PC-9 (cell line): Measurements from ENCODE around the gene FCHO1. TPM values are rescaled to one million over a fixed set of nuclear protein-coding genes. Genes with fewer than 3 reads are reported as not detected.

Source experiments
- BruUV-seq: library from RNA; stranded (reverse); fragments of 400-500 nt; replicated peaks from 2 replicates; lab custom pipeline; 2021; lab: Mats Ljungman, UMichigan
- CTCF ChIA-PET: fragments of 300-600 bp; sonication (Branson Sonifier 250); formaldehyde crosslinking; loops from one replicate; lab custom pipeline; 2022; ENCODE audit warnings: antibody characterized with exemption; lab: Charles Lee
- POLR2A ChIA-PET: fragments of 300-600 bp; sonication (Branson Sonifier 250); formaldehyde crosslinking; loops from one replicate; lab custom pipeline; 2022; ENCODE audit warnings: antibody characterized with exemption; ENCODE audit not compliant: unreplicated experiment; lab: Charles Lee
- DNase-seq, 2 experiments: peaks; one replicate each; pipeline versions ENCODE4 v3.0.0 to v3.0.0-alpha.2; 2015 to 2022; ENCODE audit warnings: mixed read lengths in 1 of 2
- H2AFZ ChIP-seq: fragments of 200-600 bp; sonication (generic); 2 replicates; pipeline ENCODE4 v1.8.1; 2017; ENCODE audit warnings: antibody characterized with exemption
- H3F3A ChIP-seq: fragments of 200-600 bp; sonication (generic); 2 replicates; pipeline ENCODE4 v1.8.1; 2017; ENCODE audit warnings: antibody characterized with exemption, mild to moderate bottlenecking, low read depth; ENCODE audit not compliant: insufficient read depth
- H3K27ac ChIP-seq: fragments of 200-600 bp; sonication (generic); 2 replicates; pipeline ENCODE4 v1.6.1; 2016; ENCODE audit warnings: mixed run types
- H3K27me3 ChIP-seq: fragments of 200-600 bp; sonication (generic); 2 replicates; pipeline ENCODE4 v1.6.1; 2016; ENCODE audit warnings: low read depth, mixed run types; ENCODE audit not compliant: insufficient read depth
- H3K36me3 ChIP-seq: fragments of 200-600 bp; sonication (generic); 2 replicates; pipeline ENCODE4 v1.6.1; 2016; ENCODE audit warnings: low read depth, mixed run types
- H3K4me1 ChIP-seq: fragments of 200-600 bp; sonication (generic); replicated peaks from 2 replicates; pipeline ENCODE4 v1.6.1; 2016; ENCODE audit warnings: mixed run types; ENCODE audit not compliant: insufficient read depth
- H3K4me2 ChIP-seq: fragments of 200-600 bp; sonication (generic); 2 replicates; pipeline ENCODE4 v1.6.1; 2017; ENCODE audit warnings: mixed run types
- H3K4me3 ChIP-seq: fragments of 200-600 bp; sonication (generic); 2 replicates; pipeline ENCODE4 v1.6.1; 2016; ENCODE audit warnings: mixed run types
- H3K79me2 ChIP-seq: fragments of 200-600 bp; sonication (generic); 2 replicates; pipeline ENCODE4 v1.6.1; 2017; ENCODE audit warnings: low read depth, mixed run types
- H3K9me2 ChIP-seq: fragments of 200-600 bp; sonication (generic); 2 replicates; pipeline ENCODE4 v1.8.1; 2017; ENCODE audit warnings: mild to moderate bottlenecking; ENCODE audit not compliant: insufficient read depth
- H3K9me3 ChIP-seq: fragments of 200-600 bp; sonication (generic); 2 replicates; pipeline ENCODE4 v1.8.1; 2016; ENCODE audit warnings: low read depth; ENCODE audit not compliant: insufficient read depth
- H4K20me1 ChIP-seq: fragments of 200-600 bp; sonication (generic); 2 replicates; pipeline ENCODE4 v1.8.1; 2017; ENCODE audit not compliant: insufficient read depth
- EZH2 ChIP-seq: fragments of 200-600 bp; sonication (generic); IDR thresholded peaks from 2 replicates; pipeline ENCODE4 v1.8.0; 2017; ENCODE audit warnings: antibody characterized with exemption, low read depth
- intact Hi-C: fragments of 100-400 bp; cut with micrococcal nuclease; formaldehyde crosslinking; loops from one replicate; pipeline ENCODE4 v1.10.0; 2022; ENCODE audit not compliant: unreplicated experiment
- total RNA-seq: library from RNA; stranded (reverse); gene quantifications from 2 replicates; pipeline ENCODE4 v1.2.3, GENCODE V29; 2021
- TF ChIP-seq, protein P1 (sequence below): fragments of 200-600 bp; sonication (generic); conservative IDR thresholded peaks from 2 replicates; pipeline ENCODE4 v1.6.1; 2017; ENCODE audit warnings: mixed run types, antibody characterized with exemption, mild to moderate bottlenecking, moderate library complexity

The FCHO1 gene
- total RNA-seq, 1 experiment from 2014 or later, result 34.8 TPM

DNA sequence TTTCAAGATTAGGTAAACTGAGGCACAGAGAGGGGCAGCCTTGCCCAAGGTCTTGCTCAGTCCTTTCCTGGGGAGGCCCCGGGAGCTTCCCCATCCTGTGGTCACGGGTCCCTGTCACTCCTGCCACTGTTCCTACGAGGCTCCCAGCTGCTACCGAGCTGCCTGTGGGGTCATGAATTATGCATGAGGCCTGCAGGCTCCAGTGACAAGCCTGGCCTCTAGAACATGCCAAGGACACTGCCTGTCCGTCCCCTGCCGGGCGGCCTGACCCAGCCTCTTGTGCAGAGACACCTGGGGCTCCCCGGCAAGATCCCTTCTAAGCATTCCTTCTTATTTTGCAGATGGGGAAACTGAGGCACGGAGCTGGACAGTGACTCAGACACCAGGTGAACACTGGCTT lies 2.7 kb downstream of the FCHO1 start:
- no peak for DNase-seq
- Histone ChIP-seq H3F3A (peaks cover 36% of the 10 kb centered on the region), H3K79me2 (no peaks in the 10 kb centered on the region), H2AFZ (no peak overlapping the region), H3K9me2 (no peaks in the 10 kb centered on the region), H3K27ac (no peak overlapping the region), H3K4me2 (no peak overlapping the region), H3K4me1 (no peaks in the 10 kb centered on the region), H3K36me3 (no peaks in the 10 kb centered on the region), H3K4me3 (no peak overlapping the region), H3K27me3 (no peaks in the 10 kb centered on the region), H4K20me1 (no peaks in the 10 kb centered on the region), H3K9me3 (no peaks in the 10 kb centered on the region)
- POLR2A ChIA-PET, result no interaction called here
- intact Hi-C loops, result no loop called here
- TF ChIP-seq, protein P1, sequence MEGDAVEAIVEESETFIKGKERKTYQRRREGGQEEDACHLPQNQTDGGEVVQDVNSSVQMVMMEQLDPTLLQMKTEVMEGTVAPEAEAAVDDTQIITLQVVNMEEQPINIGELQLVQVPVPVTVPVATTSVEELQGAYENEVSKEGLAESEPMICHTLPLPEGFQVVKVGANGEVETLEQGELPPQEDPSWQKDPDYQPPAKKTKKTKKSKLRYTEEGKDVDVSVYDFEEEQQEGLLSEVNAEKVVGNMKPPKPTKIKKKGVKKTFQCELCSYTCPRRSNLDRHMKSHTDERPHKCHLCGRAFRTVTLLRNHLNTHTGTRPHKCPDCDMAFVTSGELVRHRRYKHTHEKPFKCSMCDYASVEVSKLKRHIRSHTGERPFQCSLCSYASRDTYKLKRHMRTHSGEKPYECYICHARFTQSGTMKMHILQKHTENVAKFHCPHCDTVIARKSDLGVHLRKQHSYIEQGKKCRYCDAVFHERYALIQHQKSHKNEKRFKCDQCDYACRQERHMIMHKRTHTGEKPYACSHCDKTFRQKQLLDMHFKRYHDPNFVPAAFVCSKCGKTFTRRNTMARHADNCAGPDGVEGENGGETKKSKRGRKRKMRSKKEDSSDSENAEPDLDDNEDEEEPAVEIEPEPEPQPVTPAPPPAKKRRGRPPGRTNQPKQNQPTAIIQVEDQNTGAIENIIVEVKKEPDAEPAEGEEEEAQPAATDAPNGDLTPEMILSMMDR, result no peak
- no peak for TF ChIP-seq EZH2
- CTCF ChIA-PET, result no interaction called here
- BruUV-seq, result no TSS peak

DNA sequence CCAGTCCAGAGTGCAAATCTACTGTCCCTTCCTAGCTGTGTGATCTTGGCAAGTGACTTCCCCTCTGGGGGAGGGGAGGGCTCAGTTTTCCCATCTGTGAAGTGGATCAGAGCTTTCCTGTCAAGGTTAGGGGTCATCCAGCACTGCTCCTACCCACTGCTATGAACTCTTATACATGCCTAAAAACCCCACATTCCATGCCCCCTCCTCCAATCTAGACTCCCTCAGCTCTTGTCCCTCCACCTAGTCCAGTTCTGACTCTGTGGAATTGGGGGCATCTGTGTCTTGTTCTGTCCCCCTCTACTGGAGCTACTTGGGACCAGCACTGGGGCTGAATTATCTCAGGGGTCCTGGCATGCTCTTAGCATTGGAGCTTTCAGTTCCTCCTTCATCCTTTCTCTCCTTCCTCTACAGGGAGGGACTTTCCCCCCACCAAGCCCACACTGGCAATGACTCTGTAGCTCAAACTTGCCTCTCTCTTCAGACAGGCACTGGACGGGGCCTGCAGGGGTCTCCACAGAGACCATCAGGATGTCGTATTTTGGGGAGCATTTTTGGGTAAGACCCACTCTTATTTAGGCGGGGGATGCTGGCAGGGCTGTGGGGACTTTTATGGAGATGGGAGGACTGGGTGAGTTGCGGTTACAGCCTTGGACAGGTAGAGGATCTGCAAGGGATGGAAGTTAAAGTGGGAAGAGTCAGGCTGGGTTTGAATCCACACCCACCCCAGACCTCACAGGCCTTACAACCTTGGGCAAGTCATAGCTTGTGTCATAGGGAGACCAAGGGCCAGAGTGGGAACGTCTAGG lies 3.6 kb downstream of the FCHO1 start:
- intact Hi-C loops, result no loop called here
- Histone ChIP-seq H3K36me3 (no peaks in the 10 kb centered on the region), H3K4me2 (no peak overlapping the region), H3F3A (peaks cover 30% of the 10 kb centered on the region), H4K20me1 (no peaks in the 10 kb centered on the region), H3K4me1 (no peaks in the 10 kb centered on the region), H3K79me2 (no peaks in the 10 kb centered on the region), H3K9me3 (no peaks in the 10 kb centered on the region), H3K9me2 (no peaks in the 10 kb centered on the region), H3K4me3 (no peak overlapping the region), H3K27me3 (no peaks in the 10 kb centered on the region), H2AFZ (no peak overlapping the region), H3K27ac (no peak overlapping the region)
- no TSS peak for BruUV-seq
- no peak for TF ChIP-seq EZH2
- POLR2A ChIA-PET, result no interaction called here
- CTCF ChIA-PET, result interaction anchor here (0.6 kb wide), 1 partner anchor 80 kb away, joined by 5 read pairs; no protein-coding TSS in a partner anchor
- no peak for DNase-seq

DNA sequence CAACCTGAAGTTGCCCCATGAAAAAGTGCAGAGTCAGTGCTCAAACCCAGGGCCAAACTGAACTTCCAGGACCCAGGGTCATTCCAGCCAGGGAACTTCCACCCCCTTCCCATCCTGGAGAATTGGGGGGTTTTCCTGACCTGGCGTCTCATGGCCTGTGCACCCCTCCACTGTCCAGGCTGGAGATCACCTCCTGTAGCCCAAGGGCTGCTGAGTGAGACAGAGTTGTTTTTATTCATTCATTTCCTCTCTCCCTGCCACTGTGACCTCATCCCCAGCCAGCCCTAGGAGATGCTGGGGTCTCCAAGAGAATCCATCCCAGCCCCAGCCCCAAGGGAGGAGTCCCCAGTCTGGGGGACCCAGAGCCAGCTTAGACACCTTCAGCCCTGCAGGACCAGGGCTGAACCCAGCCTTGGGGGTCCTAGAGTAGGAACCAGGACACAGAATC lies 4.2 kb downstream of the FCHO1 start:
- CTCF ChIA-PET, result no interaction called here
- no peaks in the 10 kb centered on the region for H4K20me1 ChIP-seq
- POLR2A ChIA-PET, result no interaction called here
- BruUV-seq, result no TSS peak
- no peak overlapping the region for H2AFZ ChIP-seq
- H3K4me1 ChIP-seq, result no peaks in the 10 kb centered on the region
- no peaks in the 10 kb centered on the region for H3K27me3 ChIP-seq
- H3K27ac ChIP-seq, result no peak overlapping the region
- H3K79me2 ChIP-seq, result no peaks in the 10 kb centered on the region
- H3F3A ChIP-seq, result peaks cover 28% of the 10 kb centered on the region
- no peaks in the 10 kb centered on the region for H3K9me3 ChIP-seq
- no peak overlapping the region for H3K4me2 ChIP-seq
- intact Hi-C loops, result no loop called here
- H3K9me2 ChIP-seq, result no peaks in the 10 kb centered on the region
- DNase-seq, result no peak
- no peaks in the 10 kb centered on the region for H3K36me3 ChIP-seq
- TF ChIP-seq, protein P1, result no peak
- no peak for TF ChIP-seq EZH2
- no peak overlapping the region for H3K4me3 ChIP-seq
